GM12873 (cell line): ENCODE data around the gene RGR.

Experiments used
- CTCF ChIP-seq: IDR thresholded peaks from 2 replicates; pipeline ENCODE4 v1.5.1; 2012; ENCODE audit warnings: low read depth, mild to moderate bottlenecking, moderate library complexity, low read length, control low read depth; ENCODE audit not compliant: insufficient read depth; ENCODE audit errors: missing control alignments

The RGR gene

DNA sequence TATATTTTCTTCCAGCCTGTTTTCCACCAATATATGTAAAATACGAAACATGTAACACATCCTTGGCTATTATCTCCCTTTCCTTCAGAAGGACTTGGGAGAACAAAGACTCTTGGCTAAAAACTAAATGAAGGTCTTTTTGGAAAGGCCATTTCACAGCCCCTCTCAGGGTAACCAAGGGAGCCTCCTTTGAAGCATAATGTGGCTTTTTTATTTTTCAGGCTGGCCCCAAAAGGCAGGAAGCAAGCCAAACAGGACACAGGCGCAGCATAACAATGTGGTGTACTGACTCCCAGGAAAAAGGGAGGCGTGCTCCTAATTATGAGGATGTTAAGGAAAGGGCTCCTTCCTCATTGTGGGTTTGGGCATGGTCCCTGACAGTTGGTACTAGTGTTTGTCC lies 53.2 kb downstream of the RGR start:
- no peak for TF ChIP-seq CTCF

GRCh38 chr10:84302223-84302622 lies 57.4 kb downstream of the RGR start:
- TF ChIP-seq CTCF: no peak

GRCh38 chr10:84306751-84307384 lies 62.0 kb downstream of the RGR start:
- TF ChIP-seq CTCF: no peak

DNA sequence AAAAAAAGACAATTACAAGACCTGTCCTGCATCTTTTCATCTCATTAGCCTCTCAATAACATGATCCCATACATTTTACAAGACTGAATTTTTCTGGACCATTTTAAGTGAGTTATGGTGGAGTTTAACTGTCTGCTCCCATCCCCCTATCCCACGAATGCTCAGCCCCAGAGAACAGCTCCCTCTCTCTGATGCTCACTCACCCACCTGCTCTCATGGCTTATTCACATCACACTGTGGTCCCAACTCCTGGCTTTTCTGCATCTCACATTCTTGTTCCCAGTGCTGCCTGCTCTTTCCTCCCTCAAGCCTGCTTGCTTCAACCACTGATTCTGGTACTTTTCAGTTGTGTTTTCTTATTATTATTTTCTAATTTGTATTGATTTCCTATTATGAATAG lies 63.2 kb downstream of the RGR start:
- TF ChIP-seq CTCF: no peak

GRCh38 chr10:84308481-84309304 lies 63.8 kb downstream of the RGR start:
- no peak for TF ChIP-seq CTCF
